Neural crest cell (in vitro differentiated cells): Measurements from ENCODE around the gene CHST13. TPM values are rescaled to one million over a fixed set of nuclear protein-coding genes. Genes with fewer than 3 reads are reported as not detected.

ENCODE experiments used
- DNase-seq: peaks from one replicate; pipeline ENCODE4 v3.0.0; 2021; ENCODE audit warnings: low read depth, mixed read lengths, low spot score
- H3K27ac Mint-ChIP-seq: one replicate; pipeline ENCODE4 v1.8.0; 2021; ENCODE audit warnings: mild to moderate bottlenecking, mixed read lengths; ENCODE audit not compliant: unreplicated experiment
- H3K27me3 Mint-ChIP-seq: 2 replicates; pipeline ENCODE4 v1.8.0; 2021; ENCODE audit warnings: low read depth, mild to moderate bottlenecking, mixed read lengths
- H3K36me3 Mint-ChIP-seq: 2 replicates; pipeline ENCODE4 v1.8.0; 2021; ENCODE audit warnings: low read depth, mild to moderate bottlenecking, mixed read lengths
- H3K4me1 Mint-ChIP-seq: 2 replicates; pipeline ENCODE4 v1.8.0; 2021; ENCODE audit warnings: mixed read lengths
- H3K4me3 Mint-ChIP-seq: one replicate; pipeline ENCODE4 v1.8.0; 2021; ENCODE audit warnings: mild to moderate bottlenecking, mixed read lengths
- H3K9me3 Mint-ChIP-seq: 2 replicates; pipeline ENCODE4 v1.8.0; 2021; ENCODE audit warnings: mixed read lengths
- total RNA-seq: library from RNA; stranded (reverse); gene quantifications from 2 replicates; pipeline ENCODE4 v1.2.1, GENCODE V29; 2021
- TF ChIP-seq, protein P1 (sequence below): fragments of 200-600 bp; sonication (generic); conservative IDR thresholded peaks from 2 replicates; pipeline ENCODE4 v1.5.0; 2021; ENCODE audit warnings: antibody characterized with exemption, mild to moderate bottlenecking

The CHST13 gene
- total RNA-seq, 1 donor from 2014 or later, result 0.19 TPM

DNA sequence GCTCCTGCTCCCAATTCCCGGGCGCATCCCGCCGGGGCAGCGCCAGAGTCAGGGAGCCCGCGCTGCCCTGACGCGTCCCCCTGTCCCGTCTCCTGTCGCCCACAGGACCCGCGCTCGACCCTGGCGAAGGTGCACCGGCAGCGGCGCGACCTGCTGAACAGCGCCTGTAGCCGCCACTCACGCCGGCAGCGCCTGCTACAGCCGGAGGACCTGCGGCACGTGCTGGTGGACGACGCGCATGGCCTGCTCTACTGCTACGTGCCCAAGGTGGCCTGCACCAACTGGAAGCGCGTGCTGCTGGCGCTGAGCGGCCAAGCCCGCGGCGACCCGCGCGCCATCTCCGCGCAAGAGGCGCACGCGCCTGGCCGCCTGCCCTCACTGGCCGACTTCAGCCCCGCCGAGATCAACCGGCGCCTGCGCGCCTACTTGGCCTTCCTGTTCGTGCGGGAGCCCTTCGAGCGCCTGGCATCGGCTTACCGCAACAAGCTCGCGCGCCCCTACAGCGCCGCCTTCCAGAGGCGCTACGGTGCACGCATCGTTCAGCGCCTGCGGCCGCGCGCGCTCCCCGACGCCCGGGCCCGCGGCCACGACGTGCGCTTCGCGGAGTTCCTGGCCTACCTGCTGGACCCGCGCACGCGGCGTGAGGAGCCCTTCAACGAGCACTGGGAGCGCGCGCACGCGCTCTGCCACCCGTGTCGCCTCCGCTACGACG, 17.8 kb downstream of the CHST13 start:
- no peak overlapping the region for H3K4me3 Mint-ChIP-seq
- DNase-seq, result no peak
- H3K27ac Mint-ChIP-seq, result no peak overlapping the region
- no peaks in the 10 kb centered on the region for H3K9me3 Mint-ChIP-seq
- no peaks in the 10 kb centered on the region for H3K27me3 Mint-ChIP-seq
- TF ChIP-seq, protein P1, sequence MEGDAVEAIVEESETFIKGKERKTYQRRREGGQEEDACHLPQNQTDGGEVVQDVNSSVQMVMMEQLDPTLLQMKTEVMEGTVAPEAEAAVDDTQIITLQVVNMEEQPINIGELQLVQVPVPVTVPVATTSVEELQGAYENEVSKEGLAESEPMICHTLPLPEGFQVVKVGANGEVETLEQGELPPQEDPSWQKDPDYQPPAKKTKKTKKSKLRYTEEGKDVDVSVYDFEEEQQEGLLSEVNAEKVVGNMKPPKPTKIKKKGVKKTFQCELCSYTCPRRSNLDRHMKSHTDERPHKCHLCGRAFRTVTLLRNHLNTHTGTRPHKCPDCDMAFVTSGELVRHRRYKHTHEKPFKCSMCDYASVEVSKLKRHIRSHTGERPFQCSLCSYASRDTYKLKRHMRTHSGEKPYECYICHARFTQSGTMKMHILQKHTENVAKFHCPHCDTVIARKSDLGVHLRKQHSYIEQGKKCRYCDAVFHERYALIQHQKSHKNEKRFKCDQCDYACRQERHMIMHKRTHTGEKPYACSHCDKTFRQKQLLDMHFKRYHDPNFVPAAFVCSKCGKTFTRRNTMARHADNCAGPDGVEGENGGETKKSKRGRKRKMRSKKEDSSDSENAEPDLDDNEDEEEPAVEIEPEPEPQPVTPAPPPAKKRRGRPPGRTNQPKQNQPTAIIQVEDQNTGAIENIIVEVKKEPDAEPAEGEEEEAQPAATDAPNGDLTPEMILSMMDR, result no peak
- no peaks in the 10 kb centered on the region for H3K36me3 Mint-ChIP-seq
- H3K4me1 Mint-ChIP-seq, result no peaks in the 10 kb centered on the region

DNA sequence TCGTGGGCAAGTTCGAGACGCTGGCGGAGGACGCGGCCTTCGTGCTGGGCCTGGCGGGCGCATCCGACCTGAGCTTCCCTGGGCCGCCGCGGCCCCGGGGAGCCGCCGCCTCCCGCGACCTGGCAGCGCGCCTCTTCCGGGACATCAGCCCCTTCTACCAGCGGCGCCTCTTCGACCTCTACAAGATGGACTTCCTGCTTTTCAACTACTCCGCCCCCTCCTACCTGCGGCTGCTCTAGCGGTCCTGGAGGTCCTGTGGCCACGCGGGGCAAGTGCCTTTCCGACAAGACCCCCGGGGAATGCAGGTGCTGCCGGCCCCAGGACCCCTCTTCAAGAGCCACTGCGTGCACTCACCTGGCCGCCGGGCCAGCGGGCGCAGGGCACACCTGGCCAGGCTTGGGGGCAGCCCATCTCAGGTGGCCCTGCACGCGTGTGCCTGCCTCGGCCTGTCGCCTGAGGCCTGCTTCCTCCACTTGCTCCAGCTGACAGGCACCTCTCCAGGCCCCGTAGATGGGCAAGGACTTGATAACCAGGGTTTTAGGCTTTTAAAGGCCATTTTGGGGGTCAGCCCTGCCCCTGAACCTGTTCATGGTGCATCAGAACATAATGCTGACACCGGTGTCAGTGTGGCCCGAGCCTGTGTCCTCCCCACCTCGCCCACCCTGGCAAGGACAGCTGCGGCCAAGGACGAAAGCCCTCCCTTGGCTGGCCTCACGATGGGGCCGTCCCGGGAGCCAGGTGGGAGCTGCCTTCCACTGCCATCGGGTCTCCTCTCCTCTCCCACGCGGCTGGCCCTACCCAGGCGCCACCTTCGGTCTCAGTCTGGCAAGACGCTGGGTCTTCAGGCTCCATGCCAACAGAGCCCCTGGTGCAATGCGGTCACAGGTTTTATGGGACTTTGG, 18.6 kb downstream of the CHST13 start:
- no peaks in the 10 kb centered on the region for H3K27me3 Mint-ChIP-seq
- H3K4me3 Mint-ChIP-seq, result no peak overlapping the region
- H3K4me1 Mint-ChIP-seq, result no peaks in the 10 kb centered on the region
- H3K9me3 Mint-ChIP-seq, result no peaks in the 10 kb centered on the region
- TF ChIP-seq, protein P1, result no peak
- H3K36me3 Mint-ChIP-seq, result no peaks in the 10 kb centered on the region
- H3K27ac Mint-ChIP-seq, result no peak overlapping the region
- no peak for DNase-seq

DNA sequence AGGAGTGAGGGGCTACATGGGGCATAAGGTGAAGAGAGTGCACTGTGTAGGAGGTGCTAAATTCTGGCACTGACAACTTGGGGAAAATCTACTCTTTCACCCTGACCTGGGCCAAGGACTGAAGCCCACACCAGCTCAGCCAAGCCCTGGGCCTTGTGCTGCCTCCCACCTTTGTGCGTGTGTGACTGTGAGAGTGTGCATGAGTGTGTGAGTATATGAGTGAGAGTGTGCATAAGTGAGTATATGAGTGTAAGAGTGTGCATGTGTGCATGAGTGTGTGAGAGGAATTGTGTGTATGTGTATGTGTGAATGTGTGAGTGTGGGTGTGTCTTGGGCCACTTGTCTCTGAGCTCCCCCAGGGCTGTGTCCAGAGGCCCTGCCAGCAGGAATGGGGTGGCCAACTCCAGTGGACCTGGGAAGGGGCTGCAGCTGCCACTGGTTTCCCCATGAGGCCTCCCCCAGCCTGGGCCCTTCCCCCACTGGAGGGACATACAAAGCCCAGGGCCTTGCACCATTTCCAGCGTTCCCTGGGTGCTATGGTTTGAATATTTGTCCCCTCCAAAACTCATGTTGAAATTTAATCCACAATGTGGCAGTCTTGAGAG, 19.6 kb downstream of the CHST13 start:
- Mint-ChIP-seq H3K9me3 (no peaks in the 10 kb centered on the region), H3K27ac (no peak overlapping the region), H3K4me3 (no peak overlapping the region), H3K27me3 (no peaks in the 10 kb centered on the region), H3K4me1 (no peaks in the 10 kb centered on the region), H3K36me3 (no peaks in the 10 kb centered on the region)
- DNase-seq, result no peak
- TF ChIP-seq, protein P1, result no peak

DNA sequence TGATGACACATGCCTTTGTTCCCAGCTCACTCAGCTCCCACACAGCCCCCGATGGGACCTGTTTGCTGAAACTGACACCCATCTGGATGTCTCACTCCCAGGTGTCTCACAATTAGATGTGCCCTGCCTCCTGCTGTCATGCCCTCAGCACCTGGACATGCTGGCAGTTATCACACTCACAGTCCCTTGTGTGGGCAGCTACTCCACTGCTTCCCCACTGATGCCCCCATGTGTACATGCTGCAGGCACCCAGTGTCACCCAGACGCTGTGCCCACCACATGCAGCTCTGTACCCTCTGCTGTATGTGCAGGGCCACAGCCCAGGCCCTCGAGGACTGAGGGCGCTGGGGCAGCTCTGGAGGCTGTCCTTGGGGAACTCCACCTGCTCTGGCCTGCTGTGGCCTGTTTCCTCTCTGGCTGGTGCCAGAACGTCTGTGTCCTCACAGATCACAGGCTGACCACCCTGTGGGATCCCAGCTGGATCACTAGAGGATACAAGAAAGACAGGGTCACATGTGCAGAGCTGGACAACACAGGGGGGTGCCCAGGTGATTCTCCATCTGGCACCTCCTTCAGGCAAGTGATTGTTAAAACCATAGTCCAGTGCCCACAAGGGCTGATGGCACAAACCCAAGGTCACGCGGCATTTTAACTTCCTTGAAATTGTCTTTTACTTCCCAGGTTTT, 20.8 kb downstream of the CHST13 start:
- TF ChIP-seq, protein P1, result no peak
- H3K4me1 Mint-ChIP-seq, result peaks cover 5% of the 10 kb centered on the region
- H3K27me3 Mint-ChIP-seq, result no peaks in the 10 kb centered on the region
- no peaks in the 10 kb centered on the region for H3K9me3 Mint-ChIP-seq
- no peak for DNase-seq
- no peaks in the 10 kb centered on the region for H3K36me3 Mint-ChIP-seq
- H3K4me3 Mint-ChIP-seq, result no peak overlapping the region
- H3K27ac Mint-ChIP-seq, result peak overlapping the region; percentile 75

DNA sequence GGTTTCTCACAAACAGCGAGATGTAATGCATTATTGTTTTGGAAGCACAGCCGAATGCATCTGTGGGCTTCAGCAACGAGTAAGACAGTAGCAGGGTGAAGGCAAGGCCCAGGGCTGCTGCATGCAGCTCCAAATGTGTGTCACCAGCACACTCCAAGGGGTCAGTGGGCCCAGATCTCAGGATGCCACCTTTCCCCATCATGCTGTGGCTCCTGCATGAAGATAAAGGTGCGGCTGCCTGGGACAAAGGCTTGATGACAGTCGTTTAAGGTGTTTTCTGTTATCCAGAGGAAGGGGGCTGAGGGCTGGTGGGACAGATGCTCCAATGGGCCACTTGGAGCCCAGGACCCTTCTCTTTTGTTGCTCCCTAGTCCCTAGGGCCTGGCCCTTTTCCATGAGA, 21.6 kb downstream of the CHST13 start:
- TF ChIP-seq, protein P1, result no peak
- no peaks in the 10 kb centered on the region for H3K9me3 Mint-ChIP-seq
- no peak for DNase-seq
- H3K36me3 Mint-ChIP-seq, result no peaks in the 10 kb centered on the region
- H3K4me1 Mint-ChIP-seq, result peaks cover 5% of the 10 kb centered on the region
- no peak overlapping the region for H3K4me3 Mint-ChIP-seq
- H3K27me3 Mint-ChIP-seq, result no peaks in the 10 kb centered on the region
- H3K27ac Mint-ChIP-seq, result peak overlapping the region; percentile 75
